ENCODE data around the gene GTF2H1. TPM values are rescaled to one million over a fixed set of nuclear protein-coding genes. Genes with fewer than 3 reads are reported as not detected.

GTF2H1 gene
- total RNA-seq, 1 donor from 2014 or later = 40.8 TPM

GRCh38 chr11:18361154-18361553, 38.8 kb downstream of the GTF2H1 start:
- Histone ChIP-seq H3K9me3 (no peaks in the 10 kb centered on the region), H3K27ac (no peak overlapping the region), H3K27me3 (no peaks in the 10 kb centered on the region), H3K4me1 (no peaks in the 10 kb centered on the region), H3K4me3 (no peak overlapping the region), H3K36me3 (peaks cover 93% of the 10 kb centered on the region)
- DNase-seq (no peak), ATAC-seq (no peak)
- TF ChIP-seq, protein P1, sequence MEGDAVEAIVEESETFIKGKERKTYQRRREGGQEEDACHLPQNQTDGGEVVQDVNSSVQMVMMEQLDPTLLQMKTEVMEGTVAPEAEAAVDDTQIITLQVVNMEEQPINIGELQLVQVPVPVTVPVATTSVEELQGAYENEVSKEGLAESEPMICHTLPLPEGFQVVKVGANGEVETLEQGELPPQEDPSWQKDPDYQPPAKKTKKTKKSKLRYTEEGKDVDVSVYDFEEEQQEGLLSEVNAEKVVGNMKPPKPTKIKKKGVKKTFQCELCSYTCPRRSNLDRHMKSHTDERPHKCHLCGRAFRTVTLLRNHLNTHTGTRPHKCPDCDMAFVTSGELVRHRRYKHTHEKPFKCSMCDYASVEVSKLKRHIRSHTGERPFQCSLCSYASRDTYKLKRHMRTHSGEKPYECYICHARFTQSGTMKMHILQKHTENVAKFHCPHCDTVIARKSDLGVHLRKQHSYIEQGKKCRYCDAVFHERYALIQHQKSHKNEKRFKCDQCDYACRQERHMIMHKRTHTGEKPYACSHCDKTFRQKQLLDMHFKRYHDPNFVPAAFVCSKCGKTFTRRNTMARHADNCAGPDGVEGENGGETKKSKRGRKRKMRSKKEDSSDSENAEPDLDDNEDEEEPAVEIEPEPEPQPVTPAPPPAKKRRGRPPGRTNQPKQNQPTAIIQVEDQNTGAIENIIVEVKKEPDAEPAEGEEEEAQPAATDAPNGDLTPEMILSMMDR (IDR thresholded peaks at IDR 0.05) = no peak
- intact Hi-C loops (cut with DNase I) = no loop called here

DNA sequence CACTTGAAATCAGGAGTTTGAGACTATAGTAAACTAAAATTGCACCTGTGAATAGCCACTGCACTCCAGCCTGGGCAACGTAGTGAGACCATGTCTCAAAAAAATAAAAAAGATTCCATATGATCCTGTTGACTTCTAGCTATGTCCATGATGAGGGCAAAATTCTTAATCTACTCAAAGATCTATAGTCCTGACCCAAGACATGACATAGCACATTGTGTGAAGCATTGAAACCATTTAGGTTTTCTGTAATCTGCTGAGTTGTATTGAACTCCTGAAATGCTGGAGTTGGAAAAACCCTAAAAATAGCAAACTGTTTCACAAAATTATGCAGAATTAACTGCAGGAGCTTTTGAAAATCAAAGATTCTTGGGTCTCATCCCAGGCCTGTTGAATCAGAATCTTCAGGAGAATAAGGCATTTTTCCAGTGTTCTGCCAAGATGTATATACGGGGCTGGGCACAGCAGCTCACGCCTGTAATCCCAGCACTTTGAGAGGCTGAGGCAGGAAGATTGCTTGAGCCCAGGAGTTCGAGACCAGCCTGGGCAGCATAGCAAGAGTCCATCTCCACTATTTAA, 42.2 kb downstream of the GTF2H1 start:
- peaks cover 75% of the 10 kb centered on the region for H3K36me3 ChIP-seq

GRCh38 chr11:18365741-18366140, 43.4 kb downstream of the GTF2H1 start:
- intact Hi-C loops (cut with DNase I) = no loop called here
- no peaks in the 10 kb centered on the region for H3K4me1 ChIP-seq
- H3K27ac ChIP-seq = no peak overlapping the region
- no peaks in the 10 kb centered on the region for H3K9me3 ChIP-seq
- no peak for DNase-seq
- H3K36me3 ChIP-seq = peaks cover 63% of the 10 kb centered on the region
- no peak for ATAC-seq
- no peaks in the 10 kb centered on the region for H3K27me3 ChIP-seq
- TF ChIP-seq, protein P1 (IDR thresholded peaks at IDR 0.05) = no peak
- no peak overlapping the region for H3K4me3 ChIP-seq

More for the DNA sequence above, 42.2 kb downstream of the GTF2H1 start:
- H3K4me1 ChIP-seq = no peaks in the 10 kb centered on the region
- TF ChIP-seq, protein P1 (IDR thresholded peaks at IDR 0.05) = no peak
- no peak overlapping the region for H3K4me3 ChIP-seq
- no peak for DNase-seq
- intact Hi-C loops (cut with DNase I) = no loop called here
- no peaks in the 10 kb centered on the region for H3K27me3 ChIP-seq
- ATAC-seq = no peak
- no peak overlapping the region for H3K27ac ChIP-seq
- H3K9me3 ChIP-seq = no peaks in the 10 kb centered on the region

GRCh38 chr11:18366286-18366685, 43.9 kb downstream of the GTF2H1 start:
- TF ChIP-seq, protein P1 (IDR thresholded peaks at IDR 0.05) = no peak
- Histone ChIP-seq H3K4me3 (no peak overlapping the region), H3K27ac (no peak overlapping the region), H3K9me3 (no peaks in the 10 kb centered on the region), H3K4me1 (no peaks in the 10 kb centered on the region), H3K27me3 (no peaks in the 10 kb centered on the region), H3K36me3 (peaks cover 58% of the 10 kb centered on the region)
- no peak for DNase-seq
- intact Hi-C loops (cut with DNase I) = no loop called here
- ATAC-seq = no peak

DNA sequence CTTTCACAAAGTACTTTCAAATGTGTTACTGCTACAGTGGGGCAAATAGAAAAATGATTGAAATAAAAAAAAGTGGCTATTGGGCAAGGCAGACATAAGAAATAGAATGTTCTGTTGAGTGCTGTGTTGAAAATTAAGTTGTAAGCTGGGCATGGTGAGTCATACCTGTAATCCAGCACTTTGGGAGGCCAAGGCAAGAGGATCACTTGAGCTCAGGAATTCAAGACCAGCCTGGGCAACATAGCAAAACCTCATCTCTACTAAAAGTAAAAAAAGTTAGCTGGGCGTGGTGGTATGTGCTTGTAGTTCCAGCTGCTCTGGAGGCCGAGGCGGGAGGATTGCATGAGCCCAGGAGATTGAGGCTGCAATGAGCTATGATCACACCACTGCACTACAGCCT, 45.1 kb downstream of the GTF2H1 start:
- intact Hi-C loops (cut with DNase I) = no loop called here
- Histone ChIP-seq H3K27me3 (no peaks in the 10 kb centered on the region), H3K36me3 (peaks cover 48% of the 10 kb centered on the region), H3K4me1 (no peaks in the 10 kb centered on the region), H3K27ac (no peak overlapping the region), H3K4me3 (no peak overlapping the region), H3K9me3 (no peaks in the 10 kb centered on the region)
- TF ChIP-seq, protein P1 (IDR thresholded peaks at IDR 0.05) = no peak
- no peak for ATAC-seq
- no peak for DNase-seq

GRCh38 chr11:18368221-18368620, 45.9 kb downstream of the GTF2H1 start:
- H3K4me3 ChIP-seq = no peak overlapping the region
- H3K9me3 ChIP-seq = no peaks in the 10 kb centered on the region
- ATAC-seq (no peak), DNase-seq (no peak)
- H3K27ac ChIP-seq = no peak overlapping the region
- intact Hi-C loops (cut with DNase I) = no loop called here
- TF ChIP-seq, protein P1 (IDR thresholded peaks at IDR 0.05) = no peak
- H3K27me3 ChIP-seq = no peaks in the 10 kb centered on the region
- no peaks in the 10 kb centered on the region for H3K4me1 ChIP-seq
- peaks cover 42% of the 10 kb centered on the region for H3K36me3 ChIP-seq

Data from upper lobe of right lung (tissue), 1 donor.